Loucy (cell line): ENCODE data around the gene THSD8.

Experiments used
- H2AFZ ChIP-seq: fragments of 200-600 bp; sonication (generic); 2 replicates; pipeline ENCODE4 v1.6.0; 2016; ENCODE audit warnings: antibody characterized with exemption, mild to moderate bottlenecking, low read length, moderate library complexity
- H3F3A ChIP-seq: fragments of 200-600 bp; 2 replicates; pipeline ENCODE4 v1.6.0; 2016; ENCODE audit warnings: antibody characterized with exemption, low read depth, mild to moderate bottlenecking
- H3K27me3 ChIP-seq: fragments of 200-600 bp; sonication (generic); 2 replicates; pipeline ENCODE4 v1.6.1; 2014; ENCODE audit warnings: low read length, mild to moderate bottlenecking; ENCODE audit not compliant: insufficient read depth, poor library complexity, severe bottlenecking
- H3K36me3 ChIP-seq: fragments of 200-600 bp; sonication (generic); 2 replicates; pipeline ENCODE4 v1.6.1; 2016; ENCODE audit warnings: low read length; ENCODE audit not compliant: insufficient read depth
- H3K4me1 ChIP-seq: fragments of 200-600 bp; sonication (generic); 2 replicates; pipeline ENCODE4 v1.5.1; 2014; ENCODE audit warnings: low read length, mild to moderate bottlenecking; ENCODE audit not compliant: insufficient read depth, poor library complexity, severe bottlenecking
- H3K4me2 ChIP-seq: fragments of 200-600 bp; sonication (generic); 2 replicates; pipeline ENCODE4 v1.6.0; 2014; ENCODE audit warnings: antibody characterized with exemption, low read length, low read depth, mild to moderate bottlenecking; ENCODE audit not compliant: poor library complexity, severe bottlenecking
- H3K4me3 ChIP-seq: fragments of 200-600 bp; sonication (generic); 2 replicates; pipeline ENCODE4 v1.5.1; 2014; ENCODE audit warnings: low read length, mild to moderate bottlenecking, mixed read lengths; ENCODE audit not compliant: poor library complexity, severe bottlenecking
- H3K79me2 ChIP-seq: fragments of 200-600 bp; sonication (generic); 2 replicates; pipeline ENCODE4 v1.6.1; 2014; ENCODE audit warnings: low read length; ENCODE audit not compliant: insufficient read depth
- H3K9ac ChIP-seq: fragments of 200-600 bp; sonication (generic); 2 replicates; pipeline ENCODE4 v1.6.0; 2014; ENCODE audit warnings: mild to moderate bottlenecking, low read depth, low read length, moderate library complexity; ENCODE audit not compliant: poor library complexity, severe bottlenecking
- H3K9me2 ChIP-seq: fragments of 200-600 bp; sonication (generic); replicated peaks from 2 replicates; pipeline ENCODE4 v1.6.1; 2016; ENCODE audit warnings: low read depth, low read length, mixed read lengths
- H3K9me3 ChIP-seq: fragments of 200-600 bp; sonication (generic); 2 replicates; pipeline ENCODE4 v1.6.1; 2014; ENCODE audit warnings: mild to moderate bottlenecking, antibody characterized with exemption, low read length, low read depth; ENCODE audit not compliant: insufficient read depth
- H4K20me1 ChIP-seq: fragments of 200-600 bp; sonication (generic); 2 replicates; pipeline ENCODE4 v1.6.0; 2014; ENCODE audit warnings: antibody characterized with exemption, low read length, mild to moderate bottlenecking; ENCODE audit not compliant: insufficient read depth, poor library complexity, severe bottlenecking
- EZH2phosphoT487 ChIP-seq: fragments of 200-600 bp; IDR thresholded peaks from 2 replicates; pipeline ENCODE4 v1.6.1; 2018; ENCODE audit warnings: antibody characterized with exemption, mild to moderate bottlenecking, moderate library complexity, borderline replicate concordance
- TF ChIP-seq, protein P1 (sequence below): fragments of 200-600 bp; sonication (generic); conservative IDR thresholded peaks from 2 replicates; pipeline ENCODE4 v1.5.1; 2014; ENCODE audit warnings: mild to moderate bottlenecking, antibody characterized with exemption, low read length

Gene THSD8

DNA sequence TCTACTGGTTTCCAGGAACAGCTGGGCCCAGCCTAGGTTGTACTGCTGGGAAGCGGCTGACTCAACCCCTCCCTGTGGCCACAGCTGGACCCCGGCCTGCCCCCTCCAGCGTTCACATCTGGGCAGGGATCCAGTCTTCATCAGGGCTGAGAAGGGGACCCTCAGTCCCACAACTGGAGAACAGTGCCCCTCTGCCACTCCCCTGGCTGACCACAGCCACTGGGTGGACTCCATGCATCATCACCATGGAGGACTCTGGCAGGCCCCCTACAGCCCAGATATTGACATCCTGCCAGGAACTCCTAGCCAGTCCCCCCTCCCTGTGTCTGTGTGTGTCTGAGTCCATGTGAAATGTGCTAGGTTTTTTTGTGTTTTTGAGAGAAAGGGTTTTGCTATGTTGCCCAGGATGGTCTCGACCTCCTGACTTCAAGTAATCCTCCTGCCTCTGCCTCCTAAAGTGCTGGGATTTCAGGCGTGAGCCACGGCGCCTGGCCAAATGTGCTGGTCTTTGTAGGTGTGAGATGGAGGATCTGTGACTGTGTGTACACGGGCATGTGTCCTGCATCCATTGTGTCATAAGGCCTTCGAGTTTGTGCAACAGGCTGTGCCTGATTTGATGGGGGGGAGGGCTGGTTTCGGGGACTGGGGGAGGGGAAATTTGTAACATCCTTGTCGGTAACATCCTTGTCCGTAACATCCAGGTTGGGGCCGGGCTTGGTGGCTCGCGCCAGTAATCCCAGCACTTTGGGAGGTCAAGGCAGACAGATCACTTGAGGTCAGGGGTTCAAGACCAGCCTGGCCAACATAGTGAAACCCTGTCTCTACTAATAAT, 22.5 kb upstream of the THSD8 start:
- peak overlapping the region; percentile 23; the same call in 1 of the 2 replicates for H2AFZ ChIP-seq
- H3K9ac ChIP-seq = peak overlapping the region; percentile 79
- no peaks in the 10 kb centered on the region for H3K79me2 ChIP-seq
- H3K4me1 ChIP-seq = peaks cover 36% of the 10 kb centered on the region
- no peaks in the 10 kb centered on the region for H4K20me1 ChIP-seq
- H3K9me3 ChIP-seq = no peaks in the 10 kb centered on the region
- H3K4me3 ChIP-seq = peak overlapping the region; percentile 79
- H3F3A ChIP-seq = no peaks in the 10 kb centered on the region
- H3K36me3 ChIP-seq = no peaks in the 10 kb centered on the region
- TF ChIP-seq, protein P1, sequence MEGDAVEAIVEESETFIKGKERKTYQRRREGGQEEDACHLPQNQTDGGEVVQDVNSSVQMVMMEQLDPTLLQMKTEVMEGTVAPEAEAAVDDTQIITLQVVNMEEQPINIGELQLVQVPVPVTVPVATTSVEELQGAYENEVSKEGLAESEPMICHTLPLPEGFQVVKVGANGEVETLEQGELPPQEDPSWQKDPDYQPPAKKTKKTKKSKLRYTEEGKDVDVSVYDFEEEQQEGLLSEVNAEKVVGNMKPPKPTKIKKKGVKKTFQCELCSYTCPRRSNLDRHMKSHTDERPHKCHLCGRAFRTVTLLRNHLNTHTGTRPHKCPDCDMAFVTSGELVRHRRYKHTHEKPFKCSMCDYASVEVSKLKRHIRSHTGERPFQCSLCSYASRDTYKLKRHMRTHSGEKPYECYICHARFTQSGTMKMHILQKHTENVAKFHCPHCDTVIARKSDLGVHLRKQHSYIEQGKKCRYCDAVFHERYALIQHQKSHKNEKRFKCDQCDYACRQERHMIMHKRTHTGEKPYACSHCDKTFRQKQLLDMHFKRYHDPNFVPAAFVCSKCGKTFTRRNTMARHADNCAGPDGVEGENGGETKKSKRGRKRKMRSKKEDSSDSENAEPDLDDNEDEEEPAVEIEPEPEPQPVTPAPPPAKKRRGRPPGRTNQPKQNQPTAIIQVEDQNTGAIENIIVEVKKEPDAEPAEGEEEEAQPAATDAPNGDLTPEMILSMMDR = peak; percentile 26
- TF ChIP-seq EZH2phosphoT487 = no peak
- H3K27me3 ChIP-seq = no peaks in the 10 kb centered on the region
- H3K4me2 ChIP-seq = peak overlapping the region; percentile 98
- H3K9me2 ChIP-seq = no peaks in the 10 kb centered on the region

DNA sequence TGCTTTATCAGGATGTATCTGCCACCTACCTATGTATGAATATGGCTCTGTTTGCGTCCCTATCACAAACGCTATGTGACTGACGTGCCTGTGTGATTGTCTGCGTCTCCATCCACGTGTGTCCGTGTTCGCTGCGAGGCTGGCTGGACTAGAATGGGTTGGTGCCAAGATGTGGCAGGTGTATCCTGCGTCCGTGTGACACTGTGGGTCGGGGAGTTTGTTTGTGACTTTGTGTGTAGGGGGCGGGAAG, 19.8 kb upstream of the THSD8 start:
- Histone ChIP-seq H3K4me2 (peak overlapping the region; percentile 60), H3K9me2 (no peaks in the 10 kb centered on the region), H3K4me1 (peaks cover 46% of the 10 kb centered on the region), H3F3A (no peaks in the 10 kb centered on the region; the same call in 1 of the 2 replicates), H3K9me3 (no peaks in the 10 kb centered on the region), H3K36me3 (no peaks in the 10 kb centered on the region), H3K4me3 (peak overlapping the region; percentile 64), H2AFZ (peak overlapping the region; percentile 59; the same call in 1 of the 2 replicates), H3K27me3 (no peaks in the 10 kb centered on the region), H4K20me1 (no peaks in the 10 kb centered on the region), H3K79me2 (no peaks in the 10 kb centered on the region), H3K9ac (peak overlapping the region; percentile 58)
- no peak for TF ChIP-seq EZH2phosphoT487
- TF ChIP-seq, protein P1 = no peak

DNA sequence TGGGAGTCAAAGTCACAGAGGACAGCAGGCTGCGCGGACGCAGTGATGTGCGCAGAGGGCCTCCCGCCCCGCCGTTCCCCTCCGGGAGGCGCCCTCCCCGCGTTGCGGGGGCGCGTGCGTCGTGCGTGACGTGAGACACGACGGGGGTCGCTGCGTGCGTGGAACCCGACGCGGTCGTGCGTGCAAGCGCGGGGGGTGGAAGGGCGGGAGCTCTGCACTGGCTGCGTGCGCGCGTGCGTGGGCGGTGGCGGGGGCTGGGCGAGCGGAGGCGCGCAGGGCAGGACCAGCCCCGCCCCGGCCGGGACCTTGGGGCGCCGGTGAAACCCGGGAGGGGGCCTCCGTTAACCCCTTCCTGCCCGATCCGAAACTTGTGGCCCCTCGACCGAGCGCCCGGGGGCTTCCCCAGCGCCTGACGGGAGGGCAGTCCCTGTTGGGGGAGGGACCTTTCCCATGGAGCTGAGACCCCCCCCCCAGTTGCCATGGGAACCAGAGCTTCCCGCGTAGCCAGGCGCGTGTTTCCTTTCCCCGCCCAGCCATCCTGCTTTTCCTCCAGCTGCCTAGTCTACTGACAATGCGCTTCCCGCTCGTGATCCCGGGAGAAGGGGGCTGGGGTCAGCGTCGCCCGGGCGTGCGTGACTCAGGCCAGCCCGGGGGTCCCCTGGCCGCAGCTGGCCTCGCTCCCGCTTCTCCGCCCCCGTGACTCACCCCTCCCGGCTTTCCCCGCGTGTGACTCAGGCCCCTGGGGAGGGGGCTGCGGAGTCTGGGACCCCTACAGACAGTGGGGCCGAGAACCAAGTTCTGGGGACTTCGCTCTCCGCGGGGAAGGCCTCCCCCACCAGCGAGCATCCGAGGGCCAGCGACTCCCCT, 19.2 kb upstream of the THSD8 start:
- TF ChIP-seq EZH2phosphoT487 = no peak
- TF ChIP-seq, protein P1 = no peak
- no peaks in the 10 kb centered on the region; the same call in 1 of the 2 replicates for H3F3A ChIP-seq
- H3K36me3 ChIP-seq = no peaks in the 10 kb centered on the region
- H3K79me2 ChIP-seq = no peaks in the 10 kb centered on the region
- H3K4me1 ChIP-seq = peaks cover 42% of the 10 kb centered on the region
- H3K9ac ChIP-seq = peak overlapping the region; percentile 58
- H3K27me3 ChIP-seq = no peaks in the 10 kb centered on the region
- H3K9me2 ChIP-seq = no peaks in the 10 kb centered on the region
- H2AFZ ChIP-seq = peak overlapping the region; percentile 59; the same call in 1 of the 2 replicates
- H4K20me1 ChIP-seq = no peaks in the 10 kb centered on the region
- peak overlapping the region; percentile 60 for H3K4me2 ChIP-seq
- no peaks in the 10 kb centered on the region for H3K9me3 ChIP-seq
- H3K4me3 ChIP-seq = peak overlapping the region; percentile 64
